BLaER1 (cell line): ENCODE data around the gene HSF5.

Experiments
- H3K27ac ChIP-seq: shearing (Covaris generic); formaldehyde crosslinking; 2 replicates; pipeline ENCODE4 v1.8.1; 2022
- H3K27me3 ChIP-seq: shearing (Covaris generic); formaldehyde crosslinking; 2 replicates; pipeline ENCODE4 v1.8.1; 2022
- H3K36me3 ChIP-seq: shearing (Covaris generic); formaldehyde crosslinking; 2 replicates; pipeline ENCODE4 v1.8.1; 2022
- H3K4me1 ChIP-seq: shearing (Covaris generic); formaldehyde crosslinking; 2 replicates; pipeline ENCODE4 v1.8.1; 2022
- H3K4me2 ChIP-seq: shearing (Covaris generic); formaldehyde crosslinking; 2 replicates; pipeline ENCODE4 v1.8.1; 2022
- H3K4me3 ChIP-seq: shearing (Covaris generic); formaldehyde crosslinking; 2 replicates; pipeline ENCODE4 v1.8.1; 2022
- H3K9ac ChIP-seq: shearing (Covaris generic); formaldehyde crosslinking; 2 replicates; pipeline ENCODE4 v1.8.1; 2022
- H3K9me3 ChIP-seq: shearing (Covaris generic); formaldehyde crosslinking; 2 replicates; pipeline ENCODE4 v1.8.1; 2022
- H4K20me1 ChIP-seq: shearing (Covaris generic); formaldehyde crosslinking; 2 replicates; pipeline ENCODE4 v1.8.1; 2022
- Cebpa-rat ChIP-seq: shearing (Covaris generic); IDR thresholded peaks from 2 replicates; pipeline ENCODE4 v1.8.1; 2022

The HSF5 gene

GRCh38 chr17:58396173-58396572 is 92.0 kb downstream of the HSF5 start:
- H3K9ac ChIP-seq: no peak overlapping the region
- H3K9me3 ChIP-seq: no peaks in the 10 kb centered on the region
- no peak overlapping the region for H3K27ac ChIP-seq
- H3K4me3 ChIP-seq: no peak overlapping the region
- H4K20me1 ChIP-seq: no peaks in the 10 kb centered on the region
- no peaks in the 10 kb centered on the region for H3K27me3 ChIP-seq
- H3K36me3 ChIP-seq: no peaks in the 10 kb centered on the region
- H3K4me1 ChIP-seq: peaks cover 4% of the 10 kb centered on the region; the same call in 1 of the 2 replicates
- H3K4me2 ChIP-seq: no peak overlapping the region
- no peak for TF ChIP-seq Cebpa-rat

GRCh38 chr17:58394534-58395223 is 93.5 kb downstream of the HSF5 start:
- Histone ChIP-seq H3K4me1 (peaks cover 4% of the 10 kb centered on the region; the same call in 1 of the 2 replicates), H3K4me3 (no peak overlapping the region), H3K27ac (no peak overlapping the region), H3K4me2 (no peak overlapping the region), H3K9me3 (no peaks in the 10 kb centered on the region), H4K20me1 (no peaks in the 10 kb centered on the region), H3K9ac (no peak overlapping the region), H3K27me3 (no peaks in the 10 kb centered on the region), H3K36me3 (no peaks in the 10 kb centered on the region)
- TF ChIP-seq Cebpa-rat: no peak

GRCh38 chr17:58391302-58391984 is 96.8 kb downstream of the HSF5 start:
- Histone ChIP-seq H3K27me3 (no peaks in the 10 kb centered on the region), H3K4me2 (no peak overlapping the region), H3K4me3 (no peak overlapping the region), H3K36me3 (no peaks in the 10 kb centered on the region), H3K4me1 (peaks cover 10% of the 10 kb centered on the region), H3K9me3 (no peaks in the 10 kb centered on the region), H3K9ac (no peak overlapping the region), H4K20me1 (no peaks in the 10 kb centered on the region), H3K27ac (no peak overlapping the region)
- TF ChIP-seq Cebpa-rat: no peak

GRCh38 chr17:58390884-58391283 is 97.3 kb downstream of the HSF5 start:
- no peak overlapping the region for H3K27ac ChIP-seq
- no peak for TF ChIP-seq Cebpa-rat
- H4K20me1 ChIP-seq: no peaks in the 10 kb centered on the region
- H3K4me3 ChIP-seq: no peak overlapping the region
- no peaks in the 10 kb centered on the region for H3K27me3 ChIP-seq
- H3K4me1 ChIP-seq: peaks cover 7% of the 10 kb centered on the region; the same call in 1 of the 2 replicates
- no peak overlapping the region for H3K9ac ChIP-seq
- no peak overlapping the region for H3K4me2 ChIP-seq
- H3K9me3 ChIP-seq: no peaks in the 10 kb centered on the region
- H3K36me3 ChIP-seq: no peaks in the 10 kb centered on the region

- Histone ChIP-seq H3K36me3 (no peaks in the 10 kb centered on the region), H3K4me3 (no peak overlapping the region), H4K20me1 (no peaks in the 10 kb centered on the region), H3K27ac (no peak overlapping the region), H3K4me1 (peaks cover 7% of the 10 kb centered on the region; the same call in 1 of the 2 replicates), H3K27me3 (no peaks in the 10 kb centered on the region), H3K9ac (no peak overlapping the region), H3K9me3 (no peaks in the 10 kb centered on the region), H3K4me2 (no peak overlapping the region; the same call in 1 of the 2 replicates)
- TF ChIP-seq Cebpa-rat: no peak
Observed at GRCh38 chr17:58388302-58389190, 99.7 kb downstream of the HSF5 start.

GRCh38 chr17:58387834-58388233 is 100.4 kb downstream of the HSF5 start:
- Histone ChIP-seq H3K4me3 (no peak overlapping the region), H3K4me2 (no peak overlapping the region), H3K27me3 (no peaks in the 10 kb centered on the region), H3K9ac (no peak overlapping the region), H3K36me3 (no peaks in the 10 kb centered on the region), H3K9me3 (no peaks in the 10 kb centered on the region), H3K4me1 (peaks cover 7% of the 10 kb centered on the region; the same call in 1 of the 2 replicates), H4K20me1 (no peaks in the 10 kb centered on the region), H3K27ac (no peak overlapping the region)
- no peak for TF ChIP-seq Cebpa-rat

GRCh38 chr17:58386708-58387107 is 101.5 kb downstream of the HSF5 start:
- Histone ChIP-seq H3K27ac (no peak overlapping the region), H3K4me2 (no peak overlapping the region), H3K4me1 (peaks cover 13% of the 10 kb centered on the region), H3K27me3 (no peaks in the 10 kb centered on the region), H3K36me3 (no peaks in the 10 kb centered on the region), H3K4me3 (no peak overlapping the region), H3K9ac (no peak overlapping the region), H3K9me3 (no peaks in the 10 kb centered on the region), H4K20me1 (no peaks in the 10 kb centered on the region)
- no peak for TF ChIP-seq Cebpa-rat

GRCh38 chr17:58385359-58385899 is 102.8 kb downstream of the HSF5 start:
- Histone ChIP-seq H3K27me3 (no peaks in the 10 kb centered on the region), H3K4me2 (no peak overlapping the region), H3K36me3 (no peaks in the 10 kb centered on the region), H3K9ac (no peak overlapping the region), H3K4me1 (peaks cover 13% of the 10 kb centered on the region), H3K4me3 (no peak overlapping the region), H4K20me1 (no peaks in the 10 kb centered on the region), H3K9me3 (no peaks in the 10 kb centered on the region), H3K27ac (no peak overlapping the region)
- no peak for TF ChIP-seq Cebpa-rat

- no peak overlapping the region for H3K4me3 ChIP-seq
- H3K9me3 ChIP-seq: no peaks in the 10 kb centered on the region
- no peak overlapping the region for H3K4me2 ChIP-seq
- H3K27ac ChIP-seq: no peak overlapping the region
- H3K36me3 ChIP-seq: no peaks in the 10 kb centered on the region
- no peak overlapping the region for H3K9ac ChIP-seq
- H4K20me1 ChIP-seq: no peaks in the 10 kb centered on the region
- no peak for TF ChIP-seq Cebpa-rat
- no peaks in the 10 kb centered on the region for H3K27me3 ChIP-seq
- H3K4me1 ChIP-seq: peaks cover 17% of the 10 kb centered on the region
Observed at GRCh38 chr17:58384897-58385296, 103.3 kb downstream of the HSF5 start.
